Dermis blood vessel endothelial cell (primary cell): ENCODE measurements around the gene THG1L. TPM values are rescaled to one million over a fixed set of nuclear protein-coding genes. Genes with fewer than 3 reads are reported as not detected.
A peak's percentile ranks its signal among the peaks of the same experiment; 100 is the strongest.

Source experiments
- DNase-seq: peaks from one replicate; pipeline ENCODE4 v3.0.0; 2010
- total RNA-seq: library from RNA; depleted of rRNA; stranded (reverse); fragments of >200 nt; gene quantifications from 2 replicates; pipeline ENCODE4 v1.2.3, GENCODE V29; 2014

THG1L gene
- total RNA-seq, 1 donor from 2014 or later: 4.4 TPM

GRCh38 chr5:157761690-157762621 is 30.7 kb downstream of the THG1L start:
- peak; percentile 80 for DNase-seq

DNA sequence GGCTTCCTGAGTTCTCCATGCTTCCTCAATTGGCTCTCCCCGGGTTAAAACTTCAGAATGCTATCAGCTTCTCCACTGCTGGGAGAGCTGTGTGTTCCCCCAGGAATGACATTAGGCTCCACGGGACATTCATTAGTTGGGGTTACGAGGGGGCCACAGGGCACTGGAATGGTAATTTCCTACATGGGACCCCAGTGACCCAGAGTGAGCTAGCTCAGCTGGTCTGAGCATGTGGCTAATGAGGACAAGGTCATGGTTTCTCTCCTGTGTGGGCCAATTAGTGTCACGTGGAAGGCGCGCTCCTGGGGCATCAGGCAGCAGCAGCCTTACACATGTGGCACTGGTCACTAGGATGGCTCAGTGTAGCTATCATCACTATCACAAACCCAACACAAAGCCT is 33.3 kb downstream of the THG1L start:
- no peak for DNase-seq

- no peak for DNase-seq
Observed at GRCh38 chr5:157766442-157766841, 35.2 kb downstream of the THG1L start.

GRCh38 chr5:157766902-157767301 is 35.7 kb downstream of the THG1L start:
- DNase-seq: no peak

DNA sequence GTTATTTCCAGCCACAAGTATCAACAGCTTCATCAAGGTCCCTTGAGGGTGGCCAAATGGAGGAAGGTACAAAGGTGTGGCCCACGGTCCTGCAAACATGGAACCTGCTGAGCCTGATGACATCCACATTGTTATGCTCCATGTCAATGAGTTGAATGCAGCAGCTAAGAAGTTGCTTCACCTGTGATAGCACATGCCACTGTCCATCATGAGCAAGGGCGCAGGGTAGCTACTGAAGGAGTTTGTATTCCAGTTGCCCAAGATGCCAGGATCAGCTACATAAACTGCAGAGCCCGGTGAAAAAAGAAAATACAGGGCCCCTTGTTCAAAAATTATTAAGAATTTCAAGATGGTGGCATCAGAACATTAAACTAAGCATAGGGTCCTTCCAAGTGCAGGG is 36.5 kb downstream of the THG1L start:
- DNase-seq: no peak

DNA sequence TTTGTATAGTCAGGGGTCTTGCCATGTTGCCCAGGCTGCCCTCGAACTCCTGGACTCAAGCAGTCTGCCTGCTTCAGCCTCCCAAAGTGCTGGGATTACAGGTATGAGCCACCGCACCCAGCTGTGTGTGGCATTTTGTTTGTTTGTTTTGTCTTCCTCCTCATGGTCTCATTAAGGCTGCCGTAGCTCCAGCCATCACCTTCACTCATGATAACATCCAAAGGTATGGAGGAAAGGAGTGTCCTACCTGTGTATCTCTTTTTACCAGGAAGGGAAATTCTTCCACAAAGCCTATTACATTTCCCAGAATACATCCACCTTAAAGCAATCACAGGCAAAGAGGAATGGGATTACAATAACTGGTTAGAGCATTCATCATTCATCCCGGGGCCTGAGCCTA is 39.4 kb downstream of the THG1L start:
- no peak for DNase-seq

- DNase-seq: no peak
Observed at GRCh38 chr5:157772127-157772526, 40.9 kb downstream of the THG1L start.

- peak; percentile 47 for DNase-seq
Observed at GRCh38 chr5:157778121-157778805, 47.0 kb downstream of the THG1L start.

DNA sequence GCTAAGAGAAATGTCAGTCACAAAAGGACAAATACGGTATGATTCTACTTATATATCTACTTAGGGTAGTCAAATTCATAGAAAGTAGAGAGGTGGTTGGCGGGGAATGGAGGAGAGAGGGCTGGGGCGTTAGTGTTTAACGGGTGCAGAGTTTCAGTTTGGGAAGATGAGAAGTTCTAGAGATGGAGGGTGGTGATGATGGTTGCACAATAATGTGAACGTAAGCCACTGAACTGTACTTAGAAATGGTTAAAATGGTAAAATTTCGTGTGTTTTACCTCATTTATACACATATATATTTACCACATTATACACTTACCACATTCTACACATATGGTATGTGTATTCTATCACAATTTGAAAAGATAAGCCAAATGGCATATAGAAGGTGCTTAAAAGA is 48.0 kb downstream of the THG1L start:
- DNase-seq: no peak

- DNase-seq: no peak
Observed at GRCh38 chr5:157785801-157786200, 54.6 kb downstream of the THG1L start.

Other genes starting within 250 kb of the THG1L start
- 30.0 and 43.7 TPM in 2 replicates for gene ADAM19, start 155.6 kb upstream of the THG1L start, total RNA-seq
- gene SOX30, start 79.0 kb upstream of the THG1L start, total RNA-seq: under 0.01 and 0.09 TPM in 2 replicates
- gene C5orf52, start 59.9 kb upstream of the THG1L start, total RNA-seq: not detected in 2 replicates
- 8.9 and 11.2 TPM in 2 replicates for gene LSM11, start 12.3 kb downstream of the THG1L start, total RNA-seq
- 92.4 and 131 TPM in 2 replicates for gene CLINT1, start 127.7 kb downstream of the THG1L start, total RNA-seq